ENCODE results near the gene LRATD1.
A peak's percentile ranks its signal among the peaks of the same experiment; 100 is the strongest.

Gene LRATD1

GRCh38 chr2:14633461-14634181, 1.1 kb downstream of the LRATD1 start:
- DNase-seq (ENCODE audit: low read depth in 2 of 3, low spot score in 1 of 3), result no peak

- no peak for DNase-seq (ENCODE audit: low read depth in 2 of 3, low spot score in 1 of 3)
These were observed 1.6 kb downstream of the LRATD1 start for GRCh38 chr2:14634182-14634488.

- peak in 1 of 3 donors; percentile 16 for DNase-seq (ENCODE audit: low read depth in 2 of 3, low spot score in 1 of 3)
These were observed 2.2 kb downstream of the LRATD1 start for GRCh38 chr2:14634489-14635390.

- no peak for DNase-seq (ENCODE audit: low read depth in 2 of 3, low spot score in 1 of 3)
These were observed 2.9 kb downstream of the LRATD1 start for GRCh38 chr2:14635391-14635871.

- DNase-seq (ENCODE audit: low read depth in 2 of 3, low spot score in 1 of 3), result no peak
These were observed 6.0 kb downstream of the LRATD1 start for GRCh38 chr2:14638488-14638887.

GRCh38 chr2:14641116-14641515, 8.6 kb downstream of the LRATD1 start:
- DNase-seq (ENCODE audit: low read depth in 2 of 3, low spot score in 1 of 3), result no peak

GRCh38 chr2:14642499-14642898, 10.0 kb downstream of the LRATD1 start:
- DNase-seq (ENCODE audit: low read depth in 2 of 3, low spot score in 1 of 3), result no peak

GRCh38 chr2:14647714-14648113, 15.2 kb downstream of the LRATD1 start:
- DNase-seq (ENCODE audit: low read depth in 2 of 3, low spot score in 1 of 3), result no peak

GRCh38 chr2:14650066-14650465, 17.5 kb downstream of the LRATD1 start:
- no peak for DNase-seq (ENCODE audit: low read depth in 2 of 3, low spot score in 1 of 3)

- no peak for DNase-seq (ENCODE audit: low read depth in 2 of 3, low spot score in 1 of 3)
These were observed 22.3 kb downstream of the LRATD1 start for GRCh38 chr2:14654835-14655282.

GRCh38 chr2:14656146-14656545, 23.6 kb downstream of the LRATD1 start:
- no peak for DNase-seq (ENCODE audit: low read depth in 2 of 3, low spot score in 1 of 3)

GRCh38 chr2:14661163-14661562, 28.6 kb downstream of the LRATD1 start:
- no peak for DNase-seq (ENCODE audit: low read depth in 2 of 3, low spot score in 1 of 3)

- no peak for DNase-seq (ENCODE audit: low read depth in 2 of 3, low spot score in 1 of 3)
These were observed 40.9 kb downstream of the LRATD1 start for GRCh38 chr2:14673351-14673875.

GRCh38 chr2:14675489-14675888, 43.0 kb downstream of the LRATD1 start:
- DNase-seq (ENCODE audit: low read depth in 2 of 3, low spot score in 1 of 3), result no peak

GRCh38 chr2:14676371-14676770, 43.9 kb downstream of the LRATD1 start:
- DNase-seq (ENCODE audit: low read depth in 2 of 3, low spot score in 1 of 3), result no peak

- no peak for DNase-seq (ENCODE audit: low read depth in 2 of 3, low spot score in 1 of 3)
These were observed 44.5 kb downstream of the LRATD1 start for GRCh38 chr2:14677039-14677438.

- no peak for DNase-seq (ENCODE audit: low read depth in 2 of 3, low spot score in 1 of 3)
These were observed 46.2 kb downstream of the LRATD1 start for GRCh38 chr2:14678761-14679160.

GRCh38 chr2:14681608-14682007, 49.1 kb downstream of the LRATD1 start:
- no peak for DNase-seq (ENCODE audit: low read depth in 2 of 3, low spot score in 1 of 3)
